Activated CD8-positive, alpha-beta memory T cell treated with anti-CD3 and anti-CD28 coated beads for 1 hour (primary cell): Measurements from ENCODE around the gene DYNC2H1.

Experiments
- DNase-seq, 2 donors: peaks; one replicate each; pipeline ENCODE4 v3.0.0-alpha.2; 2020; ENCODE audit warnings: low read depth in 1 of 2; ENCODE audit errors: extremely low read depth in 1 of 2

DYNC2H1 gene

DNA sequence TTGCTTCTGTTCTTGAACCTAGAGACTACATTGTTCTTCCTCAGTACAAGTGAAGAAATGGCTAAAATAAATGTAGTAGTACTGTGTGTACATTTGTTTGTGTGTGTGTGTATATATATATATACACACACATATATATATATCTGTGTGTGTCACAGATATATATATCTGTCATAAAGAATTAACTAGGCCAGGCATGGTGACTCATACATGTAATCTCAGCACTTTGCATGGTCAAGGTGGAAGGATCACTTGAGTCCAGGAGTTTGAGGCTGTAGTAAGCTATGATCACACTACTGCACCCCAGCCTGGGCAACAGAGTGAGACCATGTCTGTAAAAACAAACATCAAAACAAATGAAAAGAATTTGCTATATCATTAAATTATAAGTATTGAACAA, 164.8 kb downstream of the DYNC2H1 start:
- DNase-seq: no peak

DNA sequence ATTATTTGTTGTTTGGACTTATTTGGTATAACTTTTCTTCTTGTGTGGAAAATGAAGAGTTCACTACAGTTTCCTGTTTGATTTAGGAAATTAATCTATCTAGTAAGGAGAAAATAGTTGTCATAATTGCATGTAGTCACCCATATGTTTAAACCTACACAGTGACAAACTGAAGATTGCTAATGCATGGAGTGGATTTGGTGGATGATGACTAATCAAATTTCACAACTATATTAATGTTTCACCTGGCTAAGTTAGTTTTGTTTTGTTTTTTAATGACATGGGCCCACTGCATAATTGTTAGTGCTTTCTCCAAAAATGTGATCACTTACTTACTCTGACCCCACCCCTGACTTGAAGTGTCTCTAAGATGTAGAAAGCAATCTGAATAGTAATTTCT, 170.6 kb downstream of the DYNC2H1 start:
- DNase-seq: no peak

DNA sequence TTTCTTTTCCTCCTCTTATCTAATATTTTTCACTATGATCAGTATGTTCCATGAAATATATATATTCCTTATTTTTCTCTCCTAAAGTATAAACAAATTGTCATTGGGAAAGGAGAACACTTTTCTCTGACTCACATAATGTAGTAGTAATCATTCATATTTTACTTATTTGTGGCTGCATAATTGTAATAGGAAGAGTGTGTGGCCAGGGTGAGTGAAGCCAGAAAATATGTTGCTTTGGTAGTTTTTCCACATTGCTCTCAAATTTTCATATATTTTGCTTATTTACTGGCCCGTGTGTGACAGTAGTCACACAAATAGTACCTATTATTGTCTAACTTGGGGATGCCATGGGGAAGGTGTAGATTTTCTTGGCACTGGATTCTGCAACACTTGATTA, 172.1 kb downstream of the DYNC2H1 start:
- DNase-seq: no peak

DNA sequence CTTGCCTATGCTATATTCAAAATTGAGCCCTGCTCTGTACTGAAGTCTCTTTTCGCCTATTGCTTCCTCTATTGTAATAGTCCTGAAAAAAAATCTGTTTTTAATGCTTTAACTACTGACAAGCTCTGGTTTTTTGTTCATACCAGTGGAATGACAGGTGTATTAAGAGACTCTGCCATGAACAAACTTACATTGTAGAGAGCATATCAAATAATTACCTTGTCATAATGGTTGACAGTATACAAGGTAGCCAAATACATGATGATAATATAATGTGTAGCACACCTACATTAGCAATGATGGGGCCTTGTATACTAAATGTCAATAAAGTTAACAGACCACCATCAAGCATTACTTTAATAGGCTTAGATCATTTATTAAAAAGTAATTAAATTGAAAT, 175.0 kb downstream of the DYNC2H1 start:
- DNase-seq: no peak

DNA sequence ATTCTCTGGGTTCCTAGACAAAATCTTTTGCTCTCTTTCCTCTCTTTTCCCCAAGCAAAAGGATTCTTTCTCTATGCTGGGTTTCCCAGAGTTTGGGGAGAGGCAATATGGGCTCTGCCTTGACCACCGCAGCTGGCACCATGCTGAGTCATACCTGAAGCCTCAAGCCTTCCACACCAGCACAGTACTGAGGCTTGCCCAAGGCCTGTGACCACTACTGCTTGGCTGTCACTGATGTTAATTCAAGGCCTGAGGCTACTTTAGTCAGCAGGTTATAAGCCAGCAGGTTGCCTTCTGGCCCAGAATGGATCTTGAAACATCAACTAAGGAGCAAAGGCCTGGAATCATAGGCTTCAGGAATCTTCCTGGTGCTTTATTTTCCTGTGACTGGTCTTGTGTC, 185.3 kb downstream of the DYNC2H1 start:
- no peak for DNase-seq

DNA sequence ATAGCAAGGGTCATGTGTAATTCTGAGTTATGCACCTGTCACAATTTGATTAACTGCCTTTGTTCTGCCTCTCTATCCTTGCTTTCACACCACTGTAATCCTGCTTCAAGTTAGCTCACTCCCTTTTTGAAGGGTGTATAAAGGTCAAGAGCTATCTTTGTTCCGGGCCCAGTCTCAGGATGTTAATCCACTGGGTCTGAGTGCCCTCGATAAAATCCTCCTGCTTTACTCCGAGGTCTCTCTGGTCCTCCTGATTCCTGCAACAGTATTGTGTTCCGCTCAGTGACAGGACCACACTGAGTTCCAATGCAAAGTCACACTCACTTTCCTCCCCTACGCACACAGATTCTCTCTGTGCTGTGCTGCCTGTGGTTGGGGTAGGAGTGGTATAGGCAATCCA, 186.5 kb downstream of the DYNC2H1 start:
- no peak for DNase-seq

DNA sequence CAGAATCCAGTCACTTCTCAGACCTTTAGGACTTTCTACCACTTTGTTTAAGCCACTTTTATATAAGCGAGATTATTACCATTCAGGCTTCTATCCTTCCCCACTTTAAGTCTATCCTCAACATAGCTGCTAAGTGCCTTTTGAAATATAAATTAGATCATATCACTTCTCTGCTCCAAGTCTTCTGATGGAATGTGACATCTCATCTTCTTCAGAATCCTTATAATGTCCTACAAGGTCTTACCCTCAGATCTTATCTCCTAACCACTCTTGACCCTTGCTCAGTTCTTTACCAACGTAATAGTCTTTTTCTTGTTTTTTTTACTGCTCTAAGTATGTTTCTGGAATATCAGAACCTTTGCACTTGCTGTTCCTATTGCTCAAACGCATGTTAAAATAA, 188.7 kb downstream of the DYNC2H1 start:
- DNase-seq: no peak

DNA sequence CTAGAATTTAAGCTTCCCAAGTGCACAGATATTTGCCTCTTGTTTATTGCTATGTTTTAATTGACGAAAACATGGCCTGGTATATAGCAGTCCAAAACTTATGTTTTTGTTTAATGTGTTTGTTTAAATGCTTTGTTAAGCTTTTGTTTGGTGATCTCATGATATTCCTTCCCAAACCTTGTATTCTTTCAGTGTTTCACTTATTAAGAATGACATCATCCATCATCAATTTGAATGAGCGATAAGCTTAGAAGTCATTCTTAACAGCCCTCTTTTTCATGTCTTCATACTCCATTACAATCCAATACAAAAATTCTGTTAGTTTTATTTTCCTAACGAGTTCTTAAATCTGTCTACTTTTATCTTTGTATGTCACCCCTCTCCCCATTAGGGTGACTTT, 206.0 kb downstream of the DYNC2H1 start:
- no peak for DNase-seq

DNA sequence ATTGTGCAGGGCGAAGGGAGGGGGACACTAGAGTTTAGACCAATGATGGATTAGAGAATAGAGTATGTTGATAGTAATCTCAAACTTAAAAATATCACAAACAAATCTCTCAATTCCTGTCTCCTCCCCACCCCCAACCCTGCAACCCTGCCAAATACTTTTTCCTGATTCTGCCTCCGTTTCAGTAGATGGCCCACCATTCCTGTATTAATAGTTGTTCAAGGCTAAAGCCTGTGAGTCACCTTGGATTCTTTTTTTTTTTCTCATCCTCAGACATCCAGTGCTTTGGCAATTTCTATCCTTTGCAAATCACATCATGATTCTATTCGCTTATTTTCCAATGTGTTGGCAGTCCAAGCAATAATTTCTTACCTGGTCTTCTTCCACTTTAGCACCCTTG, 207.9 kb downstream of the DYNC2H1 start:
- DNase-seq: no peak

DNA sequence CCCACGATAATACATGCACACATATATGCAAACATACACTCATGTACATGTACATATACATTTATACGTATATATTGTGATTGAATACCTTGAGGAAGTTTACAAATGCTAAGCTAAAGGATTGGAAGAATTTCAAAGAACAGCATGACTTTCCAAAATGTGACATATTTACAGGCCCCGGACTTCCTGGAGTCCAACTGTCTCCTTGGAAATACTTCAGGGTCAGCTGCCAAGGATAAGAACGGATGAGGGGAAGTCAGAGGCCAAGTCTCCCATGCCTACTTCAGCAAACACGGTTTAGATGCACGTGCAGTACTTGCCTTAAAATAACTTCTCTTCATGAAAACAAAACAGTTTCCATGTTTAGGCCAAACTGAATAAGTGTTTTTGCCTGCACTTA, 213.6 kb downstream of the DYNC2H1 start:
- DNase-seq: no peak

DNA sequence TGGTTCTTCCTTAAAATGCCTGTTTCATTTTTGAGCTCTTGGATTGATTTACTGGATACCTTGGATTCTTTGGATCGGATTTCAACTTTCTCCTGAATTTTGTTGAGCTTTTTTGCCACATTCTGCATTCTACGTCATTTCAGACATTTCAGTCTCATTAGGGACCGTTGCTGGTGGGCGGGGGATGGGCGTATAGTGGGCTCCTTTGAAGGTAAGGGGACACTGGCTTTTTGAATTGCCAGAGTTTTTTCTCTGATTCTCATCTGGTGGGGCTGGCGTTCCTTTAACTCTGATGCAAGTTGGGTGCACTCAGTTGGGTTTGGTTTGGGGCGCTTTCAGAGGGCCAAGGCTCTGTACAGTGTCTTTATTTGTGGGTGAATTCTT, 216.5 kb downstream of the DYNC2H1 start:
- DNase-seq: no peak

DNA sequence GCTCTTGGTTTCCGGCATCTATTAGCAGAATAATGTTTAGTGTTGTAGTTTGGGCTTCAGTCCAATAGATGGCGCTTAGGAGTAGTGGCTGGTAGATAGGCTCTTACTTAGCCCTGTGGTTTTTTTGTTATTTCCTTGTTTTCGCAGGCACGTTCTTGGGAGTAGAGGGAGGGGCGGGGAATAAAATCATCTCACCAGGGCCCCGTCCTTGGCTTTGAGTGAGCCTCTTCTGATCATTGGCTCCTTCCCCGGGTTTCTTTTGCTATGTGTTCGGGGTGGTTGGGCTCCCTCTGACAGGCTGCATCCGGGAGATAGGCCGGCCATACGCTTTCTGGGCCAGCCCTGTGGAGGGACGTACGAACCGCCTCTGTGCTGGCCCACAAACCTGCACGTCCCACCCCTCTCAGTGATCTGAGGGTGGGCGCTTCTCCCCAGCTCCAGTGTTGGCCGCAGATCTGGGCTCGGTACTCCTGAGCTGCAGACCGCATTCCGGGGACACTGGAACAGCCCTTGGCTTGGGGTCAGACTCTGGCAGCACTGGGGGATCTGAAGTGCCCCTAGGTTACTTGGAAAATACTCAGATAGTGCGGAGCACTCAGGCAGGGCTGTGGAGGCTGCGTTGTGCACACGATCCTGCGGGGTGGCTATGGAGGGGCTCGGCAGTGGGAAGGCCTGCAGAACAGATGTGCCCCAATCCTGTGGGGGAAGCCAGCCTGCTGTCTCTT, 217.0 kb downstream of the DYNC2H1 start:
- no peak for DNase-seq

DNA sequence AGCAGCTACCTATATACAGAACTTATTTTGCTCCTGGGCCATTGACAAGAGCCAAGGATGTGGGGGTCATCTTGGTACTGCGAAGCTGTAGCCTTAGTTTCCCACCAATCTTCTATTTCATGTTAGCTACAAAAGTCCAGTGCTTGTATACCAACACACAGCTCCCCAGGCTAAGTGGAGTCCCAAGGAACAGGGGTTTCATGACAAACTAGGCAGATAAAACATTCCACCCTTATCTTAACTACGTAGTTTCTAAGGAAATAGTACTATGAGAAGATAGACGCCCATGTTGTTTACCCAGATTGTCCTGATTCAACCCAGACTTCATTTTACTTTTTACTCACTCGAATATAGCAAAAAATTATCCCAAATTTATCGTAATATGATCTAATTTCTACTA, 218.5 kb downstream of the DYNC2H1 start:
- no peak for DNase-seq

DNA sequence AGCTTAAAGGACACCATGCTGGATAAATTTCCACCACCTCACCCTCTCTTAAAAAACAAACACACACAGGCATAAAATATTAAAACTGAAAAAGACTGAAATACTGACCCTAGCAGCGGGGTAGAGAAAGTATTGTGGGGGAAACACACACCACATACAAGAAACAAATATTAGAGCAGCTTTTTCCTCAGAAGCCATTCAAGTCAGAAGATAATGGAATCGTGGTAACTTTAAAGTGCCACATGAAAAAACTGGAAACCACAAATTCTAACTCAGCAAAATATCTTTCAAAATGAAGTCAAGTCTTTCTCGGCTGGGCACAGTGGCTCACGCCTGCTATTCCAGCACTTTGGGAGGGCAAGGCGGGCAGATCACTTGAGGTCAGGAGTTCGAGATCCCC, 223.2 kb downstream of the DYNC2H1 start:
- no peak for DNase-seq

DNA sequence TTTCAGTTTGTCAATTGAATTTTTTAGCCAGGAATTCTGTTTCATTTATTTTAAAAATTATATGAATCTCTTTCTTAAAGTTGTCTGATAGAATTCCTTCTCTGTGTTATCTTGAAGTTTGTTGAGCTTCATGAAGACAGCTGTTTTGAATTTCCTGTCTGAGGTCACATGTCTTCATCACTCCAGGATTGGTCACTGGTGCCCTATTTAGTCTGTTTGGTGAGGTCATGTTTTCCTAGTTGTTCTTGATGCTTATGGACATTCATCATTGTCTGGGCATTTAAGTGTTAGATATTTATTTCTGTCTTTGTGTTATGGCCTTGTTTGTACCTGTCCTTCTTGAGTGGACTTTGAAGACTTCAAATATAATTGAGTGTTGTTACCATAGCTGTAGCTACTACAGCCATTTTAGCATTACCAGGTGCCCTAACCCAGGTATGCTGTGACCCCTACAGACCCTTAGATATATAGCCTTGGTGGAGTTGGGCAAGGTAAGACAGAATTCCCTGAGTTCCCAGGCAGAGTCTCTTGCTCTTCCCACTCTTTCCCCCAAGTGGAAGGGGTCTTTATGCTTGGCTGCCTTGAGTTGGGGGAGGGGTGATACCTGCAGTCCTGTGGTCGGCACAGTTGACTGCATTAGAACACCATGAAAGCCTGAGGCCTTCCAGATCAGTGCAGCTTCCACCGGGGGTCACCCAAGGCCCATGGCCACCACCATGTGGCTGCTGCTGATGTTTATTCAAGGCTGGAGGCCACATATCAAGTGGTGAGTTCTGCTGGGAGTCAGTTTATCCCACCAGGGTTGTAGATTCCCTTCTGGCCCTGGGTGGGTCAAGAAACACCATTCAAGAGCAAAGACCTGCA, 229.6 kb downstream of the DYNC2H1 start:
- DNase-seq: no peak

DNA sequence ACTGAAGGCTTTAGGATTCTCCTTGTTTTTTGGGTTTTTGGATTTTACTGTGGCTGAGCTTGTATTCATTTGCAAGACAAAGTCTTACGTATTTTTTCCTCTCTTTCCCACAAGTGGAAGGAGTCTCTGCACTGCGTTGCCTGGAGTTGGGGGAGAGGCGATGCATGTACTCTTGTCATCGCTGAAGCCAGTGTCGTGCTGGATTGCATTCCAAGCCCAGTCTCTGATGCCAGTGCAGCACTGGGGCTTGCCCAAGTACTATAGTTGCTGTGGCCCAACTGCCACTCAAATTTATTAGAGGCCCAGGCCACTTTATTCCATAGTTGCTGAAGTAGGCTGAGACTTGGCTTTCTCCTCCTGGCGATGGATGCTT, 230.2 kb downstream of the DYNC2H1 start:
- DNase-seq: no peak

DNA sequence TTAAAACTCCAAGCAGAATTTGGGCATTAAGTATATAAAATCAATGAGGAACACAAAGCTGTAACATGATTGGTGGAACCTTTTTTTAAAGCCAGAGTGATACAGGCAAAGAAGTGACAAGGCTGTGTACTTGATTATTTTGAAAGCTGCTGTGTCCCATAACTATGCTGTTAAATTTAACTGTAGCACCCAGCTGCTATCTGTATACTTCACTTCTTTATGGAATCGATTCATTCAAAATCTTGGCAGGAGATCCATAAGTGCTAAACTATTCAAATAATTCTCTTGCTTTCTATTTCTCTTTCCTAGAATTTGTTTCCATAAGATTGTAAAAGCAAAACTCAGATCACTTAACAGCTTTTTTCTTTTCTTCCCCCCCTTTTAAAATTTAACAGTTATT, 231.7 kb downstream of the DYNC2H1 start:
- no peak for DNase-seq

DNA sequence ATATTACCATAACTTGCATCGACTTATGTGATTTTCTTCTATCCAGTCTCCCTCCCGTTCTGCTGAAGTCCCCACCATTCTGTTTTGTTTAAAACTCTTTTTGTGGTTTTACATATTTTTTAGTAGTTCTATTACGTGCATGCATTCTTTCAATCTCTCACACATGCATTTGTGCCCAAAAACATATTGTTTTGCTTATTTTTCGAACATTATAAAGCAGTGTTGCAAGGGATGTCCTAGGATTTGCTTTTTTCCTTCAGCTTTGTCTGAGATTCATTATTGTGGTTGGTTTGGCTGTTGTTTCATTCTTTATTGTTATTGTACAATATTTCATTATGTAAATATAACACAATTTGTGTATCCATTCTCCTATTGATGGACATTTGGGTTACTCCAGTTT, 235.7 kb downstream of the DYNC2H1 start:
- no peak for DNase-seq

DNA sequence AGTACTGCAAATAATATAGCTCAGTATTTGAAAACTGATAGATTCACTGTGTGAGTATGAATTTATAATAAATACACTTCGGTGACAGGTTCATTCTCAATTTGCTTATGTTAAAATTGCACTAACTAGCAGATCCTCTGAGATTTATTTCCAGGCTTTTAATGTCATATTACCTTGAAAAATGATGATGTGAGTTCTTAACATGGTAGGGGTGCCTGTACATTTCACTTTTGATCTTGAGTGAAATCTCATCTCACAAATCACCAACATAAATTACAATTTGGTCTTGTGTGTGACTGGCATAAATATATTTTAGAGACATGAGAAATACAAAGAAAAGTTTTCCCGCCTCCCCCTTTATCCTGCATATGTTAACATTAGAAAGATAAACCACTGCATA, 240.4 kb downstream of the DYNC2H1 start:
- DNase-seq: no peak

DNA sequence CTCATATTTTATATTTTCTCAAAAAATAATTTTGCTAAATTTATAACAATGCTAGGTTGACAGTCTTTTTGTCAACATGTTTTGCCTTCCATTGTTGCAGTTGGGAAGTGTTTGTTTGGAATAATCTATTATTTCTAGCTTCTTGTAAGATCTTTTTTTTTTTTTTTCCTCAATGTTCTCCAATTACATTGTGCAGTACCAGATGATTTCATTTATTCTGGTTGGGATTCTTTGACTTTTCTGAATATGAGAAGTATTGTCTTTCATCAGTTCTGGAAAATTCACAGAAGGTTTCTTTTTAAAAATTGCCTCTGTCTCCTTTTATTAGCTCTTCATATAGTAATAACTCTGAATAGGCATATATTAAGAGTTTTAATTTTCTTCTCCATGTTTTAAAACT, 245.4 kb downstream of the DYNC2H1 start:
- DNase-seq: no peak

DNA sequence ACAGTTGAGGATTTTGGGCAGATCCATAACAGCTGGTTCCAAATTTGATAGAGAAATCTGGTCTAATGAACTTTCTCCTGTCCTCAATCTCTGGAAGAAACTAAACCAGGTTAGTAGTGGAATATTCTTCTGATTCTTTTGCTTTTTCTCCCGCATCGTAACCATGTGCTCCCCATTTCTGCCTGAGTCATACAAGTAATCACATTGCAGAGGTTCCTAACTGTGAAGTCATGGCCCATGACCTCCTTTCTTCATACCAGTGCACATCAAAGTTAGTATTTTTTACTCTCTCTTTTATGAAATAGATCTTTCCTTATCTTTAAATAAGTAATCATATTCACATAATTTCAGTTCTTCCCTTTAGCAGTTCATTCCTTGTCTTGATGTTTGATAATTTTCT, 249.0 kb downstream of the DYNC2H1 start:
- DNase-seq: no peak

DNA sequence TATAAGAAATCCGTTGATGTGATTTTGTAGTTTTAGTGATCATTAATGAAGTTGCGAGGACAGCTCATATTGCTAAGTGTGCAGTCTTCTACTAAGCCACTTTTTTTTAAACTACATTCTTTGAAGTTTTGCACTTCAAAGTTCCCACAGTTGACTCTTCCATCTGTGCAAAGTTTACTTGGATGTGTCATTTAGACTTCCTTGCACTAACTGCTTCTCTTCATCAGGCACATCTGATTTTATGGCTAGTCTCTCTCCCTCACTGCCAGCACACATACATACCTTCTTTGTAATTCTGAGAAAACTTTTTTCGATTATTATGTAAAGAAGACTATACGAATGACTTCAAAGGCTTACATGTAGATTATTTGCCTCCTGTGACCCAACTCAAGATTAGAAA, 250.0 kb downstream of the DYNC2H1 start:
- DNase-seq: no peak

DNA sequence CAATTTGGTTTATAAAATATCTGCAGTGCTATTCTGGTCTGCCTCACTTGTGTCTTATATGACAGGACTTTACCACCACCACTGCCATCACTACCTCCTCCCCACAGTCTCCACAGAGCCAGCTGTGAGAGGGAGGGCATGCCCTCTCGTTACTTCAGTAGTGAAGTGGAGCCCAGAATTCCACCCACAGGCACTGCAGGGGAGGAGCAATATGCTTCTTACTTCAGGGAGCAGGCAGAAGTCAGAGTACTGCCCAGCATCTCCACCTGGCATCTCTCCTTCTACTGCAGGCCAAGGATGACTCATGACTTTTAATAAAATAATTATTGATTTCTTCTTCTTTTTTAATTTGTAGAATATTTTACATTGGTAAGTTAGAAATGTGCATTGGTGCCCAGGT, 255.5 kb downstream of the DYNC2H1 start:
- no peak for DNase-seq
